SKM-1 (cell line): Measurements from ENCODE around the gene TEDDM1.
"Not testable (repeated sequence)": the region's sequence is repeated elsewhere in the genome, so short reads cannot be mapped to it uniquely, and the experiment has no call there.

Experiments used
- DNase-seq: peaks from one replicate; lab custom pipeline; 2025; ENCODE audit not compliant: unreplicated experiment; lab: John Stamatoyannopoulos, UW

Gene TEDDM1

GRCh38 chr1:182381962-182382819 is 18.3 kb downstream of the TEDDM1 start:
- DNase-seq = no peak

DNA sequence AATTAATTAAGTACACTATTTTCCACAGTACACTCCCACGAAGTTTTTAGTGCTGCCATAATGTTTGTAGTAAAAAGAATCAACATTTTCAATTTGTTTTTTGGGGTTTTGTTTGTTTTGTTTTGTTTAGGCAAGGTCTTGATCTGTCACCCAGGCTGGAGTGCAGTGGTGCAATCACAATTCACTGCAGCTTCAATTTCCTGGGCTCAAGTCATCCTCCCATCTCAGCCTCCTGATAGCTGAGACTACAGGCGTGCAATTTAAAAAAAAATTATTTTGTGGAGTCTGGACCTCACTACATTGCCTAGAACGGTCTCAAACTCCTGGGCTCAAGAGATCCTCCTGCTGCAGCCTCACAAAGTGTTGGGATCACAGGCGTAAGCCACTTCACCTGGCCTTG is 20.3 kb downstream of the TEDDM1 start:
- DNase-seq = no peak

DNA sequence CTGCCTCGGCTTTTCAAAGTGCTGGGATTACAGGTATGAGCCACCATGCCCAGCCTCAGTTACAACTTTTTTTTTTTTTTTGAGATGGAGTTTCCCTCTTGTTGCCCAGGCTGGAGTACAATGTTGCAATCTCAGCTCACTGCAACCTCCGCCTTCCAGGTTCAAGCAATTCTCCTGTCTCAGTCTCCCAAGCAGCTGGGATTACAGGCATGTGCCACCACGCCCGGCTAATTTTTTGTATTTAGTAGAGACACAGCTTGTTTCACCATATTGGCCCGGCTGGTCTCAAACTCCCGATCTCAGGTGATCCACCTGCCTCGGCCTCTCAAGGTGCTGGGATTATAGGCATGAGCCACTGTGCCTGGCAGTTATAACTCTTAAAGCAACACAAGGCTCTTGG is 20.7 kb downstream of the TEDDM1 start:
- DNase-seq = not testable (repeated sequence)

GRCh38 chr1:182376936-182377574 is 23.4 kb downstream of the TEDDM1 start:
- no peak for DNase-seq

DNA sequence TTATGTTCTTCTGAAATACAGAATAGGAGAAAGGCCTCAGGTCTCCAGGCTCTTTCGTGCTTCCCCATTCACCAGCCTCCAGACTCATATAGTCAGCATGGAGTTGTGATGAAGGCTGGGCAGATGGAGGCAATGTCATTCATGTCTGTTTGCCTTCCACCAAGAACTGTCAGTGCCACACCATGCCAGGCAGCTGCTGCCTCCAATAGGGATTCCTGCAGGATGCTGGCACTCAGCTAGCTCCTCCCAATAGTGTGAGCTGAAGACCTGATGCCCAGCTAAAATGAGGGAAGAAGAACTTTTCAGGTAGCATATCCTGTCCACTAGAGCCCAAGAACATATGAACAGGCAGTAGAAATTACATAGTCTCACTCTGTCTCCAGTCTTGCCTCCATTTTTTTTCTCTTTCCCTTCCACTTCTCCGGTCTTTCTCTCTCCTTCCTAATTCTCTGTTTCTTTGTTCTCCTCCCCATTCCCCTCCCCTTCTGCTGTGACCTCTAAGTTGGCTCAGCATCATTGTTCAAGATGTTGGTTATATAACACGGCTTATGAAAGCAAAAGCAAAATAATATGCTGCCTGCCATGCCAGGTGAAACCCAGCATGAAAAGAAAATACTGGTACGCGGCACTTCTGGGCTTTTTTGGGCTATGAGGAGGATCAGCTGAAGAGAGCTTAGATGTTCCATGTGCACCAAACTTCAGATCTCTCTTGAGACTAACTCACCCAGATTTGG is 26.2 kb downstream of the TEDDM1 start:
- DNase-seq = no peak

DNA sequence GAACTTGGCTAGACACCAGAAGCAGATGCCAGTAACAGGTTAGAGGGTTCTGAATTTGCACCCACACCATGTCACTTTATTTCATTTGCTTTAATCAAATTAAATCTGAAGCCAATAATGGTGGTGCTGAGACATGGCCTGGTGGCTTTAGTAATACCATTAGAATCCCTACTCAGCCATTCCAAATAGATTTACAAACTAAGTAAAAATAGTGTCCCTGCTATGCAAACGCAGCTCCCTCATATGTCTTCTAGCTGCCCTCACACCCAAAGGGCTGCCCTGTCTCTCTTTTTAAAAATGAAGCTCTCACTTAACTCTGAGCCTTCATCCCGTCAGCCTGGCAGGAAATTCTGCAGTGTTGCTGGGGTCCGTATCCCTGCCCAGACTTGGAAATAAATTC is 29.9 kb downstream of the TEDDM1 start:
- no peak for DNase-seq

- no peak for DNase-seq
Measured at GRCh38 chr1:182368903-182369302, 31.6 kb downstream of the TEDDM1 start.

DNA sequence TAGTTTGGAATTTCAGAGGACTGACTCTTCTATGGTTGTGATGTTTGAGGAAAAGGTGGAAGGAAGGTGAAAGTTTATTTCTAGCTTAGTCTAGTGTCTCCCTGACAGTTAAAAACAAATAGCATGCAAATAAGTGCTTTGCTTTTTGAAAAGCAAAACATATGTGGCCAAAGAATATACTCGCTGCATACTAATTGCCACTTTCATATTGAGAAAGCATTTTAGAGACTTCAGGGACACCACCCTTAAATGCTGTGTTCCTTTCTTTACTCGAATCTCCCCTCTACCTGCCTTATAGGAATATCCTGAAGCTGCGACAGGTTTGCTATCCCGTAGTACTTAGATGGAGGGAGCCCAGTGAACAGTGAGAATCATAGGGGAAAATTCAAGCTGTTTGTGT is 32.1 kb downstream of the TEDDM1 start:
- DNase-seq = no peak

DNA sequence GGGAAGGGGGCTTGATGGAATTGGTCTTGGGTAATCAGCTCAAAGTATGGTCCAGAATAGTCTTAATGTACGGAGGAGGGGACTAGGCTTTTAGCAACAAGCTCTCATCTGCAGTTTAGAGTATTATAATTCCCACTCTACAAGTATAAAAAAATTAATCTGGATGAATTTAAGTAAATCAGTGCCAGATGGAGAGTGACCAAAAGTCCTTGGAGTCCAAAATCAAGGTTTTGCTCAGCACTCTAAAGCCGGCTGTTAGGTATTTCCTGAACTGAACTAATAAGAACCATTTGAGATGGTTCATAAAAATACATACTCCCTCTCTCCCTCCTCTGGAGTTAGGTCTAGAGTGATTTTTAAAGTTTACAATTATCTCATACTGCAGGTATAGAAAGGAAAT is 32.5 kb downstream of the TEDDM1 start:
- no peak for DNase-seq

DNA sequence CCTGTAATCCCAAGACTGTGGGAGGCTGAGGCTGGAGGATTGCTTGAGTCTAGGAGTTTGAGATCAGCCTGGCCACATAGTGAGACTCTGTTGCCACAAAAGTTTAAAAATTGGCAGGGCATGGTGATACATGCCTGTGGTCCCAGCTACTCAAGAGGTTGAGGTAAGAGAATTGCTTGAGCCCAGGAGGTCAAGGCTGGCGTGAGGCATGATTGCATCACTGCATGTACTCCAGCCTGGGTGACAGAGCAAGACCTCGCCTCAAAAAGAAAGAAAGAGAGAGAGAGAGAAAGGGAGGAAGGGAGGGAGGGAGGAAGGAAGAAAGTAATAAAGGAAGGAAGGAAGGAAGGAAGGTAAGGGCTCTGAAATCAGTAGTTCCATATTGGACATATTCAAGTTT is 33.9 kb downstream of the TEDDM1 start:
- no peak for DNase-seq

DNA sequence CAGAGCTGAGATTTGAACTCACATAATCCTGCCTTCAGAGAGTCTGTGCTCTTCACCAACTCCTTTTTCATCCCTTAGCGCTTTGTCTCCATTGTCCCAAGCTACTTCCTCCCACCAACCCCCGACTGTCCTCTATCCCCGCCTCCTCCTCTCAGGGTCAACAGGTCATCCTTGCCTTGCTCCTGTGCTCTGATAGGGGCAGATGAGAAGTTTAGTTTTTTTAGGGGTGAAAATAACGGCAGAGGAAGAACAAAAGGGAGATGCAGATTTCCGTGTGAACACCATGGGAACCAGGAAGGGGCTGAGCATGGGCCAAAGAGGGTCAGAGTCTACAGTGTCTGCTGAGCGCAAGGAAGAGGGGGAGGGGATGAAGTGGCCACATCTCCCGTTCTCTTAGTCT is 40.8 kb downstream of the TEDDM1 start:
- DNase-seq = no peak

GRCh38 chr1:182357913-182358312 is 42.6 kb downstream of the TEDDM1 start:
- no peak for DNase-seq

DNA sequence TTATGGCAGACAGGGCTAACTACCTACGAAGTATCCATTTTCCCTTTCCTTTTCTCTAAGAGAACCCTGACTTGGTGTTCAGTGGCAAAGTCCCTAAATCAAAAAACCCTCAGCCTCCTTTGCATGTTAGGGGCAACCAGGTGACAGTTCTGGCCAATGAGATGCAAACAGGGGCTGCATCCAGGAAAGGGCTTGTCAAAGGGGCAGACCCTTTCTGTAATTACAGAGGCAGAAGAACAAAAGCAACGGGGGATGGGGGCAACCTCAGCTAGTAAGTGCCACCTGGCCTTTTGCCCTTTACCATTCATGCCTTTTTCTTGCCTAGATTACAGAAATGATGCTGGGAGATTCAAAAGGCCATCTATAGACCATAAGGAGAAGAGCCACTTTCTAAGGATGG is 43.3 kb downstream of the TEDDM1 start:
- DNase-seq = no peak

- no peak for DNase-seq
Measured at GRCh38 chr1:182355723-182356098, 44.8 kb downstream of the TEDDM1 start.

DNA sequence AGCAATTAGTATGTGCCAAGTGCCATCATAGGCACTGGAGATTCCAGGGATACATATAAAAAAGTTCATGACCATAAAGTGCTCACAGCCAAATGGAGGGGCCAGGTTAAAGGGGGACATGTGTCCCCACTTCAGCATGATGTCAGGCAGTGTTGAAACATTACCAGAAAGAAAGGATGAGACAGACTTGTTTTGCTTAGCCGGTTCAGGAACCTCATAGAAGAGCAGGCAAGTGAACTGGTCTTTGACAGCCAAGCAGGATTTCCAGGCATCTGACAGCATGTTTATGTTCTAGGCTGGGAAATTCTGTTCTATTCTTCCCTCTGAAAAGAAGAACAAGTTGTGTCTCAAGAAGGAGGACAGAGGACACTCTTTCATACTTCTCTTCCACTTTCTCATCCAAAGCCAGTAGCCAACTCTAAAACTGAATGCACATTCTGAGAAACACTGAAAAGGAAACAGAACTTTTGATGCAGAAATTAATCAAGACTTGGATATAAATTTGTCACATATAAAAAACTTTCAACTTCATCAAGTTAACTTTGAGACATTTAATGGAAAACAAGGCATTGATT is 48.6 kb downstream of the TEDDM1 start:
- DNase-seq = no peak

GRCh38 chr1:182350839-182351238 is 49.6 kb downstream of the TEDDM1 start:
- no peak for DNase-seq

DNA sequence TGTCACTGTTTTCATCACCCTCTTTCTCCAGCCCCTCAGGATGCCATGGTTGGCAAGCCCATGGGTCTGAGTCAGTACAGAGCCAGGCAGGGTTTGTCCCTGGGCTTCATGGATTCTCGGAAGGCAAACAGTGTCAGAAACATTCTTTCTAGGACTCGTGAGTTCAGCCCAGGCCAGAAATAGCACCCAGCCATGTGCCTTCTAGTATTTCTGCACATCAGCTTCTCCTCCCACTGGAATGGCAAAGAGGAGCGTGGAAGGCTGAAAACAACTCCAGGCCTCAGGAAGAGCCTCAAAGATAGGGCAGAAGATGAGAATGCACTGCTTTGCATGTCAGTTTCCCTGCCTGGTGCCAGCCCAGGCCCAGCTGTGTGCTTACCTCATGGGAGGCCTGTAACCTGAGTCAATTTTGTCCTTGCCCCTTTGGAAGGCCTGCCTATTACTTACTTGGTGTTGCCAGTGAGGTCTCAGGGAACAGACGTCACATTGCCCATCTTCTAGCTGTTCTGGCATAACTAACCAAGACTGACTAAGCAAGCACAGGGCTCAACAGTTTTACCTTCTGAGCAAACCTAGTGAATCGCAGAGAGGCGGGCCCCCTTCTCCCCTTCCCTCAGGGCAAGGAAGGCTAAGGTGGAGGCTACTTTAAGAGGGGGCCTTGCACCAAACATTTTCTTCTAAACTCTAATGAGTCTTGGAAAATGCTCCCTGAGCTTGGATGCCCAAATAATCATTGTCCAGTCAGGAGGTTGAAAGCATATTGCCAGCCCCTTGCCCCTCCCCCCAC is 51.3 kb downstream of the TEDDM1 start:
- DNase-seq = no peak
